ENCODE measurements around the gene MDP1. TPM values are rescaled to one million over a fixed set of nuclear protein-coding genes. Genes with fewer than 3 reads are reported as not detected.
"Not testable (repeated sequence)": the region's sequence is repeated elsewhere in the genome, so short reads cannot be mapped to it uniquely, and the experiment has no call there.

Gene MDP1
- polyA plus RNA-seq, 1 experiment: 19.3 TPM

DNA sequence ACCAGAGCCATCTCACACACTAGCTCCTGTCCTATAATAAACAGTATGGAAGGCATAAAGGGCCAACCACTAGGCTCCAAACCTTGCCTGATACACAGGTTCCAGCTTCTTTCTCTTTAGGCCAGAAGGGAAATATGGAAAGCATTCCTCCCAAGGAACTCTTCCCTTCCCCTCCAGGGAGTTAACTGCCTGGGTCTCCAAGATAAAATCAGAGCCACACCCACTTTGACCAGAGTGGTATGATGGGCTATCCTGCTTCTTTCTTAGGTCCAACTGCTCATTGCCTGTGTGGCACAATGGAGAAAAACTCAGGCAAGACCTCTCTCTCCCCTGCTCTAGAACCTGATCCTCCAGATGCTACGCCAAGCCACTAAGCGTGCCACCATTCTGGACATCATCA is 8.2 kb downstream of the MDP1 start:
- Histone ChIP-seq H3K4me3 (ENCODE audit: low read depth, low read length) (no peak overlapping the region), H3K27me3 (ENCODE audit: control insufficient read depth, insufficient read depth, low read length) (no peaks in the 10 kb centered on the region), H3K36me3 (ENCODE audit: control insufficient read depth, insufficient read depth, low read length) (peaks cover 27% of the 10 kb centered on the region)
- TF ChIP-seq, protein P1, sequence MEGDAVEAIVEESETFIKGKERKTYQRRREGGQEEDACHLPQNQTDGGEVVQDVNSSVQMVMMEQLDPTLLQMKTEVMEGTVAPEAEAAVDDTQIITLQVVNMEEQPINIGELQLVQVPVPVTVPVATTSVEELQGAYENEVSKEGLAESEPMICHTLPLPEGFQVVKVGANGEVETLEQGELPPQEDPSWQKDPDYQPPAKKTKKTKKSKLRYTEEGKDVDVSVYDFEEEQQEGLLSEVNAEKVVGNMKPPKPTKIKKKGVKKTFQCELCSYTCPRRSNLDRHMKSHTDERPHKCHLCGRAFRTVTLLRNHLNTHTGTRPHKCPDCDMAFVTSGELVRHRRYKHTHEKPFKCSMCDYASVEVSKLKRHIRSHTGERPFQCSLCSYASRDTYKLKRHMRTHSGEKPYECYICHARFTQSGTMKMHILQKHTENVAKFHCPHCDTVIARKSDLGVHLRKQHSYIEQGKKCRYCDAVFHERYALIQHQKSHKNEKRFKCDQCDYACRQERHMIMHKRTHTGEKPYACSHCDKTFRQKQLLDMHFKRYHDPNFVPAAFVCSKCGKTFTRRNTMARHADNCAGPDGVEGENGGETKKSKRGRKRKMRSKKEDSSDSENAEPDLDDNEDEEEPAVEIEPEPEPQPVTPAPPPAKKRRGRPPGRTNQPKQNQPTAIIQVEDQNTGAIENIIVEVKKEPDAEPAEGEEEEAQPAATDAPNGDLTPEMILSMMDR (IDR thresholded peaks at IDR 0.05; ENCODE audit: insufficient read depth, low read depth, low read length): no peak
- no peak for DNase-seq (ENCODE audit: low read depth)
- ChIA-PET POLR2A (no interaction called here), CTCF (interaction anchor here (1.7 kb wide), 1 partner anchor 12 kb away, joined by 5 read pairs; no protein-coding TSS in a partner anchor)

DNA sequence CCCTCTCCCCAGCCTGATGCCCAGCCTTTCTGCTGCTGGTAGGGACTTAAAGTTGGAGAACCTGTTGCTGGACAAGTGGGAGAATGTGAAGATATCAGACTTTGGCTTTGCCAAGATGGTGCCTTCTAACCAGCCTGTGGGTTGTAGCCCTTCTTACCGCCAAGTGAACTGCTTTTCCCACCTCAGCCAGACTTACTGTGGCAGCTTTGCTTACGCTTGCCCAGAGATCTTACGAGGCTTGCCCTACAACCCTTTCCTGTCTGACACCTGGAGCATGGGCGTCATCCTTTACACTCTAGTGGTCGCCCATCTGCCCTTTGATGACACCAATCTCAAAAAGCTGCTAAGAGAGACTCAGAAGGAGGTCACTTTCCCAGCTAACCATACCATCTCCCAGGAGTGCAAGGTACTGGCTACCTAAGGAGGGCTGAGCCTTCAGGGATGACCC is 8.7 kb downstream of the MDP1 start:
- no peak for DNase-seq (ENCODE audit: low read depth)
- TF ChIP-seq, protein P1 (IDR thresholded peaks at IDR 0.05; ENCODE audit: insufficient read depth, low read depth, low read length): no peak
- H3K27me3 ChIP-seq (ENCODE audit: control insufficient read depth, insufficient read depth, low read length): no peaks in the 10 kb centered on the region
- H3K4me3 ChIP-seq (ENCODE audit: low read depth, low read length): no peak overlapping the region
- ChIA-PET POLR2A (no interaction called here), CTCF (interaction anchor here (1.7 kb wide), 1 partner anchor 11 kb away, joined by 5 read pairs; no protein-coding TSS in a partner anchor)
- H3K36me3 ChIP-seq (ENCODE audit: control insufficient read depth, insufficient read depth, low read length): peaks cover 27% of the 10 kb centered on the region

DNA sequence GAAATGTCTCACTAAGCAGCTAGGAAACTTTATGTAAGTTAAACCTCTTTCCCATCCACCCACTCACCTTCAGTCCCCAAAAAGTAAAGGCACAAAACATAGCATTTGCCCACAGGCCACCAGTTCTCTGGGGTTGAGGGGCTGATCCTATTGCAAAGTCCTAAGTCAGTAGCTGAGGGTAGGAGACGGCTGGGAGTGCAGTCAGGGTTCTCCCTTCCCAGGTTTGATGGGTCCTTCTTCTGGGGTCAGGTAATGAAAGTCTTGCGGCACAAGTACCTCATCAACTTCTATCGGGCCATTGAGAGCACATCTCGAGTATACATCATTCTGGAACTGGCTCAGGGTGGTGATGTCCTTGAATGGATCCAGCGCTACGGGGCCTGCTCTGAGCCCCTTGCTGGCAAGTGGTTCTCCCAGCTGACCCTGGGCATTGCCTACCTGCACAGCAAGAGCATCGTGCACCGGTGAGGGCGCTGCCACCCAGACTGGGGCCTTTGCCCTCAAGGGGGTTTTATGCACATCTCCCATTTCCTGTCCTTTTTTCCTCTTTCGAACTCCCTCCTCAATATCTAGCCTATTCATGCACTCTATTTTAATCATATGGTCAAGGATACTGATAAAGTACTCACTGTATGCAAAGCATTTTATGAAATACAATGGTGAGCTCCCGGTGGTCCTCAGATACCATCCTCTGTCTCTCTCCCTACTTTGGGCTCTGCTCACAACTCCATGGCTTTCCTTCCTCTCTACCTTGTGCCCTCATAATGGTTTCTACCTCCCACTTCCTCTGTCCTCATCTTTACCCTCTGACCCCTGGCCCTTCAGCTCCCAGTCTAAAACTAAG is 9.4 kb downstream of the MDP1 start:
- POLR2A ChIA-PET: no interaction called here

DNA sequence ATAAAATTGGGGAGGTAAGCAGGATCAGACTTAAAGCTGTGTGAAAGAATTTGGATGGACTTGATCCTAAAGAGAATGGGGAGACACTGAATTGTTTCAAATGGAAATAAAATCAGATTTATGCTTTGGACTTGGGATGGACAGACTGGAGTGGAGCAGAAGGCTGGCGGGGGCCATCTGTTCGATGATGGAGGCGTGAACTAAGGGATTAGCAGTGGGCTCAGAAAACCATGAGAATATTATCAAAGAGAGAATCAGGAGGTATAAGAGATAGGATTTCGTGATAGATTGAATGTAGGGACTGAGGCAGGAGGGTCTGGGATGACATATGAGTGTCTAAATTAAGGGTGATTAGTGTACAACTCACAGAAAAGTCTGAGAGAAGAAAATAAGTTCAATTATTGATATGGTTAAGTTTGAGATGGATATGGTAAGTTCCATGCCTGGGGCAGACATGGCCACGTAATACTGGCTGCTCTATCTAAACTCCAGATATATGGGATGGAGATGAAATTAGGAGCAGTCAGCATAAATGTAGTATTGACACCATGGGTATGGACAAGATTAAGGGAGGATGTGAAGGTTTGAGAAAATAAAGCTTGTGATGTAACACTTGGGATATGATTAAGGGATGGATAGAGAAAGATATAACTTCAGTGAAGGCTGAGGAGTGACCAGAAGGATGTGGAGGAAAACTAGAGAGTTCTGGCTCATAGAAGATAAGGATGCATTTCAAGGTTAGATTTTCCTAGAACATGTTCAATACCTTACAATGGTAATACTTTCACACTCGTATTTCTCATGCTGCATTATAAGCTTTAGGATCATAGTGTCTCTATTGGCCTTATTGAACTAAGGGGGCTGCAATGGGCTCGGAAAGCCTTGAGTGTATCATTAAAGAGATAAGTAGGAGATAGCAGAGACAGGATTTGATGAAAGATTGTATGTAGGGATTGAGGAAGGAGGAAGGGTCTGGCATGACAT is 11.4 kb downstream of the MDP1 start:
- POLR2A ChIA-PET: no interaction called here

More for the DNA sequence above, 9.4 kb downstream of the MDP1 start:
- Histone ChIP-seq H3K4me3 (ENCODE audit: low read depth, low read length) (no peak overlapping the region), H3K36me3 (ENCODE audit: control insufficient read depth, insufficient read depth, low read length) (peaks cover 29% of the 10 kb centered on the region), H3K27me3 (ENCODE audit: control insufficient read depth, insufficient read depth, low read length) (no peaks in the 10 kb centered on the region)
- DNase-seq (ENCODE audit: low read depth): no peak
- CTCF ChIA-PET: interaction anchor here (0.5 to 1.7 kb wide), 3 partner anchors 11 to 729 kb away, joined by 3 to 5 read pairs (median 3); no protein-coding TSS in a partner anchor
- TF ChIP-seq, protein P1 (IDR thresholded peaks at IDR 0.05; ENCODE audit: insufficient read depth, low read depth, low read length): no peak

DNA sequence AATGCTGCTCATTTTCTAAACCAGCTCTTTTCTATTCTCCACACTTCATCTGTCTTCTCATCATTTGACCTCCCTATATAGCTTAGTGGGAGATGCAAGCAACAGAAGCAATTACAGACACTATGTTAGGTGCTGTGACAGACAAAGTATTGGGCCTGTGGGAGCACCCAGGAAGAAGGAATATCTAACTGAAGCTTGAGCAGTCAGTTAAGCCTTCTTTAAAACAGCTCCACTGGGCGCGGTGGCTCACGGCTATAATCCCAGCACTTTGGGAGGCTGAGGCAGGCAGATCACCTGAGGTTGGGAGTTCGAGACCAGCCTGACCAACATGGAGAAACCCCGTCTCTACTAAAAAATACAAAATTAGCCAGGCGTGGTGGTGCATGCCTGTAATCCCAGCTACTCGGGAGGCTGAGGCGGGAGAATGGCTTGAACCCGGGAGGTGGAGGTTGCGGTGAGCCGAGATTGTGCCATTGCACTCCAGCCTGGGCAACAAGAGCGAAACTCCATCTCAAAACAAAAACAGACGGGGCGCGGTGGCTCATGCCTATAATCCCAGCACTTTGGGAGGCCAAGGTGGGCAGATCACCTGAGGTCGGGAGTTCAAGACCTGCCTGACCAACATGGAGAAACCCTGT is 12.5 kb downstream of the MDP1 start:
- H3K27me3 ChIP-seq (ENCODE audit: control insufficient read depth, insufficient read depth, low read length); DNase-seq (ENCODE audit: low read depth); H3K4me3 ChIP-seq (ENCODE audit: low read depth, low read length); POLR2A ChIA-PET: not testable (repeated sequence)
- H3K36me3 ChIP-seq (ENCODE audit: control insufficient read depth, insufficient read depth, low read length): peaks cover 18% of the 10 kb centered on the region
- CTCF ChIA-PET: interaction anchor here (1.1 kb wide), 1 partner anchor 13 kb away, joined by 3 read pairs; no protein-coding TSS in a partner anchor

More for the DNA sequence above, 11.4 kb downstream of the MDP1 start:
- CTCF ChIA-PET: interaction anchor here (1.1 kb wide), 1 partner anchor 12 kb away, joined by 3 read pairs; no protein-coding TSS in a partner anchor
- H3K4me3 ChIP-seq (ENCODE audit: low read depth, low read length): no peak overlapping the region
- no peaks in the 10 kb centered on the region for H3K27me3 ChIP-seq (ENCODE audit: control insufficient read depth, insufficient read depth, low read length)
- H3K36me3 ChIP-seq (ENCODE audit: control insufficient read depth, insufficient read depth, low read length): peaks cover 23% of the 10 kb centered on the region
- DNase-seq (ENCODE audit: low read depth): no peak
- TF ChIP-seq, protein P1 (IDR thresholded peaks at IDR 0.05; ENCODE audit: insufficient read depth, low read depth, low read length): no peak

DNA sequence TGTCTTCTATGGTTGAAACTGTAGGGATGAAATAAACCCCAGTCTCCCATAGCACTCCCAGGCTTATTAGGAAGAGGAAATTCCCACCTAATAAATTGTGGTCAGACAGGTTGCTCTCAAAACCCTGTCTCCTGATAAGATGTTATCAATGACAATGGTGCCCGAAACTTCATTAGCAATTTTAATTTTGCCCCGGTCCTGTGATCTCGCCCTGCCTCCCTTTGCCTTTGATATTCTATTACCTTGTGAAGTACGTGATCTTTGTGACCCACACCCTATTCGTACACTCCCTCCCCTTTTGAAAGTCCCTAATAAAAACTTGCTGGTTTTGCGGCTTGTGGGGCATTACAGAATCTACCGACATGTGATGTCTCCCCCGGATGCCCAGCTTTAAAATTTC is 13.3 kb downstream of the MDP1 start:
- POLR2A ChIA-PET; DNase-seq (ENCODE audit: low read depth); CTCF ChIA-PET; H3K27me3 ChIP-seq (ENCODE audit: control insufficient read depth, insufficient read depth, low read length); H3K4me3 ChIP-seq (ENCODE audit: low read depth, low read length): not testable (repeated sequence)
- peaks cover 16% of the 10 kb centered on the region for H3K36me3 ChIP-seq (ENCODE audit: control insufficient read depth, insufficient read depth, low read length)
